ENCODE data around the gene MCRIP2. TPM values are rescaled to one million over a fixed set of nuclear protein-coding genes. Genes with fewer than 3 reads are reported as not detected.

MCRIP2 gene
- total and polyA plus RNA-seq, 9 of the 15 experiments (the other 6 are each of a cell fraction or from before 2014, with no cell fraction given), result 0.80 to 120 (median 35.2) TPM

GRCh38 chr16:660459-661183 is 19.0 kb downstream of the MCRIP2 start (continued):
- TF ChIP-seq, protein P1, sequence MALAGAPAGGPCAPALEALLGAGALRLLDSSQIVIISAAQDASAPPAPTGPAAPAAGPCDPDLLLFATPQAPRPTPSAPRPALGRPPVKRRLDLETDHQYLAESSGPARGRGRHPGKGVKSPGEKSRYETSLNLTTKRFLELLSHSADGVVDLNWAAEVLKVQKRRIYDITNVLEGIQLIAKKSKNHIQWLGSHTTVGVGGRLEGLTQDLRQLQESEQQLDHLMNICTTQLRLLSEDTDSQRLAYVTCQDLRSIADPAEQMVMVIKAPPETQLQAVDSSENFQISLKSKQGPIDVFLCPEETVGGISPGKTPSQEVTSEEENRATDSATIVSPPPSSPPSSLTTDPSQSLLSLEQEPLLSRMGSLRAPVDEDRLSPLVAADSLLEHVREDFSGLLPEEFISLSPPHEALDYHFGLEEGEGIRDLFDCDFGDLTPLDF (CRISPR knock-in tag; IDR thresholded peaks at IDR 0.05), result no peak
- no peak for TF ChIP-seq SAFB2 (IDR thresholded peaks at IDR 0.05; ENCODE audit: borderline replicate concordance, low read depth, low read length, severe bottlenecking)
- no peak for TF ChIP-seq FOXJ3 (CRISPR knock-in tag; IDR thresholded peaks at IDR 0.05)
- TF ChIP-seq CAMTA2 (CRISPR knock-in tag; conservative IDR thresholded peaks at IDR 0.05), result no peak
- no peak for TF ChIP-seq LEF1 (IDR thresholded peaks at IDR 0.05)
- TF ChIP-seq ZBTB43 (CRISPR knock-in tag; IDR thresholded peaks at IDR 0.05), result no peak
- TF ChIP-seq CHD1 (IDR thresholded peaks at IDR 0.05; ENCODE audit: low read length), result no peak
- TF ChIP-seq ZNF140 (CRISPR knock-in tag; IDR thresholded peaks at IDR 0.05), result no peak
- no peak for TF ChIP-seq ZKSCAN3 (CRISPR knock-in tag; IDR thresholded peaks at IDR 0.05)
- TF ChIP-seq RBM39 (optimal IDR thresholded peaks at IDR 0.05; ENCODE audit: low read depth, low read length), result no peak
- TF ChIP-seq FOXA3 (CRISPR knock-in tag; conservative IDR thresholded peaks at IDR 0.05 in 1 of 2, IDR thresholded peaks at IDR 0.05 in 1 of 2), result no peak
- TF ChIP-seq, protein P2, sequence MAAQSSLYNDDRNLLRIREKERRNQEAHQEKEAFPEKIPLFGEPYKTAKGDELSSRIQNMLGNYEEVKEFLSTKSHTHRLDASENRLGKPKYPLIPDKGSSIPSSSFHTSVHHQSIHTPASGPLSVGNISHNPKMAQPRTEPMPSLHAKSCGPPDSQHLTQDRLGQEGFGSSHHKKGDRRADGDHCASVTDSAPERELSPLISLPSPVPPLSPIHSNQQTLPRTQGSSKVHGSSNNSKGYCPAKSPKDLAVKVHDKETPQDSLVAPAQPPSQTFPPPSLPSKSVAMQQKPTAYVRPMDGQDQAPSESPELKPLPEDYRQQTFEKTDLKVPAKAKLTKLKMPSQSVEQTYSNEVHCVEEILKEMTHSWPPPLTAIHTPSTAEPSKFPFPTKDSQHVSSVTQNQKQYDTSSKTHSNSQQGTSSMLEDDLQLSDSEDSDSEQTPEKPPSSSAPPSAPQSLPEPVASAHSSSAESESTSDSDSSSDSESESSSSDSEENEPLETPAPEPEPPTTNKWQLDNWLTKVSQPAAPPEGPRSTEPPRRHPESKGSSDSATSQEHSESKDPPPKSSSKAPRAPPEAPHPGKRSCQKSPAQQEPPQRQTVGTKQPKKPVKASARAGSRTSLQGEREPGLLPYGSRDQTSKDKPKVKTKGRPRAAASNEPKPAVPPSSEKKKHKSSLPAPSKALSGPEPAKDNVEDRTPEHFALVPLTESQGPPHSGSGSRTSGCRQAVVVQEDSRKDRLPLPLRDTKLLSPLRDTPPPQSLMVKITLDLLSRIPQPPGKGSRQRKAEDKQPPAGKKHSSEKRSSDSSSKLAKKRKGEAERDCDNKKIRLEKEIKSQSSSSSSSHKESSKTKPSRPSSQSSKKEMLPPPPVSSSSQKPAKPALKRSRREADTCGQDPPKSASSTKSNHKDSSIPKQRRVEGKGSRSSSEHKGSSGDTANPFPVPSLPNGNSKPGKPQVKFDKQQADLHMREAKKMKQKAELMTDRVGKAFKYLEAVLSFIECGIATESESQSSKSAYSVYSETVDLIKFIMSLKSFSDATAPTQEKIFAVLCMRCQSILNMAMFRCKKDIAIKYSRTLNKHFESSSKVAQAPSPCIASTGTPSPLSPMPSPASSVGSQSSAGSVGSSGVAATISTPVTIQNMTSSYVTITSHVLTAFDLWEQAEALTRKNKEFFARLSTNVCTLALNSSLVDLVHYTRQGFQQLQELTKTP (IDR thresholded peaks at IDR 0.05; ENCODE audit: low read depth in 1 of 2, partially characterized antibody in 2 of 2), result no peak
- no peak for TF ChIP-seq CBX8 (IDR thresholded peaks at IDR 0.05; ENCODE audit: borderline replicate concordance, extremely low read depth, low read depth, low read length, poor library complexity, severe bottlenecking)
- TF ChIP-seq, protein P3, sequence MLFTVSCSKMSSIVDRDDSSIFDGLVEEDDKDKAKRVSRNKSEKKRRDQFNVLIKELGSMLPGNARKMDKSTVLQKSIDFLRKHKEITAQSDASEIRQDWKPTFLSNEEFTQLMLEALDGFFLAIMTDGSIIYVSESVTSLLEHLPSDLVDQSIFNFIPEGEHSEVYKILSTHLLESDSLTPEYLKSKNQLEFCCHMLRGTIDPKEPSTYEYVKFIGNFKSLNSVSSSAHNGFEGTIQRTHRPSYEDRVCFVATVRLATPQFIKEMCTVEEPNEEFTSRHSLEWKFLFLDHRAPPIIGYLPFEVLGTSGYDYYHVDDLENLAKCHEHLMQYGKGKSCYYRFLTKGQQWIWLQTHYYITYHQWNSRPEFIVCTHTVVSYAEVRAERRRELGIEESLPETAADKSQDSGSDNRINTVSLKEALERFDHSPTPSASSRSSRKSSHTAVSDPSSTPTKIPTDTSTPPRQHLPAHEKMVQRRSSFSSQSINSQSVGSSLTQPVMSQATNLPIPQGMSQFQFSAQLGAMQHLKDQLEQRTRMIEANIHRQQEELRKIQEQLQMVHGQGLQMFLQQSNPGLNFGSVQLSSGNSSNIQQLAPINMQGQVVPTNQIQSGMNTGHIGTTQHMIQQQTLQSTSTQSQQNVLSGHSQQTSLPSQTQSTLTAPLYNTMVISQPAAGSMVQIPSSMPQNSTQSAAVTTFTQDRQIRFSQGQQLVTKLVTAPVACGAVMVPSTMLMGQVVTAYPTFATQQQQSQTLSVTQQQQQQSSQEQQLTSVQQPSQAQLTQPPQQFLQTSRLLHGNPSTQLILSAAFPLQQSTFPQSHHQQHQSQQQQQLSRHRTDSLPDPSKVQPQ (CRISPR knock-in tag; IDR thresholded peaks at IDR 0.05; ENCODE audit: borderline replicate concordance), result no peak
- TF ChIP-seq HBP1 (CRISPR knock-in tag; IDR thresholded peaks at IDR 0.05), result no peak
- TF ChIP-seq ZNF384 (IDR thresholded peaks at IDR 0.05; ENCODE audit: low read depth, low read length), result no peak
